Measurements from ENCODE around the gene CCR2. TPM values are rescaled to one million over a fixed set of nuclear protein-coding genes. Genes with fewer than 3 reads are reported as not detected.
"Not testable (repeated sequence)": the region's sequence is repeated elsewhere in the genome, so short reads cannot be mapped to it uniquely, and the experiment has no call there.

CCR2 gene
- polyA plus RNA-seq, 1 donor = 0.89 TPM

GRCh38 chr3:46378426-46378942 lies 24.6 kb downstream of the CCR2 start:
- no peak for DNase-seq (ENCODE audit: low read depth)

- no peak for DNase-seq (ENCODE audit: low read depth)
These were observed 26.7 kb downstream of the CCR2 start for GRCh38 chr3:46380471-46381221.

GRCh38 chr3:46381625-46382024 lies 27.7 kb downstream of the CCR2 start:
- no peak for DNase-seq (ENCODE audit: low read depth)

- DNase-seq (ENCODE audit: low read depth) = no peak
These were observed 29.5 kb downstream of the CCR2 start for GRCh38 chr3:46383211-46383950.

GRCh38 chr3:46383951-46384330 lies 30.0 kb downstream of the CCR2 start:
- no peak for DNase-seq (ENCODE audit: low read depth)

- DNase-seq (ENCODE audit: low read depth) = no peak
These were observed 32.3 kb downstream of the CCR2 start for GRCh38 chr3:46386205-46386604.

- DNase-seq (ENCODE audit: low read depth) = not testable (repeated sequence)
These were observed 34.9 kb downstream of the CCR2 start for GRCh38 chr3:46388847-46389246.

- no peak for DNase-seq (ENCODE audit: low read depth)
These were observed 35.4 kb downstream of the CCR2 start for GRCh38 chr3:46389306-46389705.

GRCh38 chr3:46391526-46391925 lies 37.6 kb downstream of the CCR2 start:
- DNase-seq (ENCODE audit: low read depth) = not testable (repeated sequence)

GRCh38 chr3:46393011-46393410 lies 39.1 kb downstream of the CCR2 start:
- DNase-seq (ENCODE audit: low read depth) = no peak

GRCh38 chr3:46393554-46394434 lies 39.9 kb downstream of the CCR2 start:
- no peak for DNase-seq (ENCODE audit: low read depth)

- no peak for DNase-seq (ENCODE audit: low read depth)
These were observed 41.3 kb downstream of the CCR2 start for GRCh38 chr3:46395210-46395661.

- DNase-seq (ENCODE audit: low read depth) = no peak
These were observed 42.0 kb downstream of the CCR2 start for GRCh38 chr3:46395766-46396530.

GRCh38 chr3:46397111-46397510 lies 43.2 kb downstream of the CCR2 start:
- no peak for DNase-seq (ENCODE audit: low read depth)

- no peak for DNase-seq (ENCODE audit: low read depth)
These were observed 44.5 kb downstream of the CCR2 start for GRCh38 chr3:46398186-46398955.

- DNase-seq (ENCODE audit: low read depth) = no peak
These were observed 45.2 kb downstream of the CCR2 start for GRCh38 chr3:46399098-46399497.

- DNase-seq (ENCODE audit: low read depth) = no peak
These were observed 45.6 kb downstream of the CCR2 start for GRCh38 chr3:46399557-46399956.

GRCh38 chr3:46400000-46400734 lies 46.3 kb downstream of the CCR2 start:
- DNase-seq (ENCODE audit: low read depth) = no peak

- no peak for DNase-seq (ENCODE audit: low read depth)
These were observed 46.9 kb downstream of the CCR2 start for GRCh38 chr3:46400846-46401245.

GRCh38 chr3:46401579-46401978 lies 47.7 kb downstream of the CCR2 start:
- DNase-seq (ENCODE audit: low read depth) = no peak
